Measurements from ENCODE around the gene SPRR4.

DNA sequence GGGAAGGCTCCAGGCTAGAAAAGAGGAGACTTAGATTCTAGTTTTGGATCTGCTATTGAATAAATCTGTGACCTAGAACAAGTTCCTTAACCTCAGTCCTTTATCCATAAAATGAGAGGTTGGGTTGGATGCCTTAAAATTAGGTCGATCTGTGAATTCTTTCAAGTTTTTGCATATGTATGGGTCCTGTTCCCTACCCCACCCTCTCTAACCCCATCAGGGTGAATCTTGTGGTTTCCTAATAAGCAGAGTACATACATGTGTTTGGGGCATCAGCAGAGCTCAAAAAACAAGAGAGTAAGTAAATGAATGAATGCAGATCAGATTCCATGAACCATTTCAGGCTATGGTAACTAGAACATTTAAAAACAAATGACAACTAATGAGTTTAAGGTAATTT lies 6.2 kb downstream of the SPRR4 start:
- TF ChIP-seq, protein P1, sequence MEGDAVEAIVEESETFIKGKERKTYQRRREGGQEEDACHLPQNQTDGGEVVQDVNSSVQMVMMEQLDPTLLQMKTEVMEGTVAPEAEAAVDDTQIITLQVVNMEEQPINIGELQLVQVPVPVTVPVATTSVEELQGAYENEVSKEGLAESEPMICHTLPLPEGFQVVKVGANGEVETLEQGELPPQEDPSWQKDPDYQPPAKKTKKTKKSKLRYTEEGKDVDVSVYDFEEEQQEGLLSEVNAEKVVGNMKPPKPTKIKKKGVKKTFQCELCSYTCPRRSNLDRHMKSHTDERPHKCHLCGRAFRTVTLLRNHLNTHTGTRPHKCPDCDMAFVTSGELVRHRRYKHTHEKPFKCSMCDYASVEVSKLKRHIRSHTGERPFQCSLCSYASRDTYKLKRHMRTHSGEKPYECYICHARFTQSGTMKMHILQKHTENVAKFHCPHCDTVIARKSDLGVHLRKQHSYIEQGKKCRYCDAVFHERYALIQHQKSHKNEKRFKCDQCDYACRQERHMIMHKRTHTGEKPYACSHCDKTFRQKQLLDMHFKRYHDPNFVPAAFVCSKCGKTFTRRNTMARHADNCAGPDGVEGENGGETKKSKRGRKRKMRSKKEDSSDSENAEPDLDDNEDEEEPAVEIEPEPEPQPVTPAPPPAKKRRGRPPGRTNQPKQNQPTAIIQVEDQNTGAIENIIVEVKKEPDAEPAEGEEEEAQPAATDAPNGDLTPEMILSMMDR (IDR thresholded peaks at IDR 0.05) = no peak
- no peak for TF ChIP-seq POLR2A (IDR thresholded peaks at IDR 0.05)

All from uterus (tissue), 2 donors.